Suprapubic skin (tissue), 4 donors: ENCODE results near the gene ZNF213. TPM values are rescaled to one million over a fixed set of nuclear protein-coding genes. Genes with fewer than 3 reads are reported as not detected.

ENCODE experiments used
- DNase-seq, 2 donors: peaks; one replicate each; pipeline ENCODE4 v3.0.0-alpha.2; 2019; ENCODE audit warnings: low spot score in 2 of 2
- H3K27ac ChIP-seq: fragments of 200-600 bp; sonication (generic); one replicate; pipeline ENCODE4 v1.5.1; 2019
- H3K27me3 ChIP-seq: fragments of 200-600 bp; sonication (generic); one replicate; pipeline ENCODE4 v1.5.1; 2019
- H3K36me3 ChIP-seq: fragments of 200-600 bp; sonication (generic); one replicate; pipeline ENCODE4 v1.5.1; 2019
- H3K4me1 ChIP-seq: fragments of 200-600 bp; sonication (generic); one replicate; pipeline ENCODE4 v1.5.1; 2019
- H3K4me3 ChIP-seq: fragments of 200-600 bp; sonication (generic); one replicate; pipeline ENCODE4 v1.5.1; 2019; ENCODE audit warnings: mild to moderate bottlenecking
- H3K9me3 ChIP-seq: fragments of 200-600 bp; sonication (generic); one replicate; pipeline ENCODE4 v1.5.1; 2019
- CTCF ChIP-seq, 2 donors: fragments of 200-600 bp in 1 of 2; fragments of 450-650 bp in 1 of 2; sonication (generic) in 1 of 2; IDR thresholded peaks; one replicate each; pipeline ENCODE4 v1.5.1; 2016 to 2019; ENCODE audit warnings: antibody characterized with exemption in 2 of 2, mild to moderate bottlenecking in 1 of 2, moderate library complexity in 1 of 2
- EP300 ChIP-seq: sonication (generic); formaldehyde crosslinking; IDR thresholded peaks from one replicate; pipeline ENCODE4 v1.6.1; 2017; ENCODE audit warnings: antibody characterized with exemption
- POLR2A ChIP-seq, 2 donors: fragments of 450-650 bp; IDR thresholded peaks; one replicate each; pipeline ENCODE4 v1.6.1; 2017; ENCODE audit warnings: antibody characterized with exemption in 2 of 2, mild to moderate bottlenecking in 2 of 2, moderate library complexity in 2 of 2
- POLR2AphosphoS5 ChIP-seq, 3 donors: sonication (generic); formaldehyde crosslinking; IDR thresholded peaks; one replicate each; pipeline ENCODE4 v1.6.1; 2017; ENCODE audit warnings: antibody characterized with exemption in 3 of 3
- WGBS: methylation state at CpG from one replicate; pipeline ENCODE4 v1.1.5; 2018; 5-methylcytosine and 5-hydroxymethylcytosine counted together
- total RNA-seq, 4 donors: library from RNA; depleted of rRNA; stranded (reverse); fragments of >200 nt; gene quantifications; one replicate each; pipeline ENCODE4 v1.1.0, GENCODE V29; 2016

Gene ZNF213
- total RNA-seq, 4 donors from 2014 or later = 14.0 to 18.0 (median 16.4) TPM

GRCh38 chr16:3094289-3095027 is 40.4 kb upstream of the ZNF213 start:
- Histone ChIP-seq H3K27me3 (peaks cover 21% of the 10 kb centered on the region), H3K27ac (no peak overlapping the region), H3K4me3 (no peak overlapping the region), H3K9me3 (no peaks in the 10 kb centered on the region), H3K4me1 (peaks cover 3% of the 10 kb centered on the region), H3K36me3 (no peaks in the 10 kb centered on the region)
- no peak for DNase-seq
- TF ChIP-seq POLR2A (IDR thresholded peaks at IDR 0.05) (no peak), CTCF (IDR thresholded peaks at IDR 0.05) (peak in 1 of 2 donors; percentile 36)
- 93% methylated on average over 22 of the region's 22 CpGs for WGBS

- Histone ChIP-seq H3K4me3 (no peak overlapping the region), H3K9me3 (no peaks in the 10 kb centered on the region), H3K27me3 (peaks cover 18% of the 10 kb centered on the region), H3K4me1 (peaks cover 14% of the 10 kb centered on the region), H3K27ac (no peak overlapping the region), H3K36me3 (no peaks in the 10 kb centered on the region)
- WGBS = 8% methylated on average over 4 of the region's 4 CpGs
- no peak for TF ChIP-seq CTCF (IDR thresholded peaks at IDR 0.05)
- TF ChIP-seq EP300 = no peak
- TF ChIP-seq POLR2A (IDR thresholded peaks at IDR 0.05) = no peak
- no peak for TF ChIP-seq POLR2AphosphoS5 (IDR thresholded peaks at IDR 0.05)
- DNase-seq = no peak
These were observed 39.0 kb upstream of the ZNF213 start for GRCh38 chr16:3095869-3096268.

GRCh38 chr16:3096362-3096761 is 38.5 kb upstream of the ZNF213 start:
- no peak for TF ChIP-seq EP300
- no peak for TF ChIP-seq POLR2A (IDR thresholded peaks at IDR 0.05)
- TF ChIP-seq POLR2AphosphoS5 (IDR thresholded peaks at IDR 0.05) = no peak
- no peak for TF ChIP-seq CTCF (IDR thresholded peaks at IDR 0.05)
- Histone ChIP-seq H3K27ac (no peak overlapping the region), H3K27me3 (peaks cover 14% of the 10 kb centered on the region), H3K4me1 (peaks cover 19% of the 10 kb centered on the region), H3K9me3 (no peaks in the 10 kb centered on the region), H3K4me3 (no peak overlapping the region), H3K36me3 (no peaks in the 10 kb centered on the region)
- DNase-seq = no peak
- 88% methylated on average over 4 of the region's 6 CpGs for WGBS

- Histone ChIP-seq H3K4me1 (peaks cover 20% of the 10 kb centered on the region), H3K36me3 (no peaks in the 10 kb centered on the region), H3K9me3 (no peaks in the 10 kb centered on the region), H3K27me3 (peaks cover 7% of the 10 kb centered on the region), H3K27ac (no peak overlapping the region), H3K4me3 (no peak overlapping the region)
- no peak for DNase-seq
- WGBS = 57% methylated on average over 8 of the region's 8 CpGs
- TF ChIP-seq CTCF (IDR thresholded peaks at IDR 0.05) (no peak), EP300 (no peak), POLR2A (IDR thresholded peaks at IDR 0.05) (no peak), POLR2AphosphoS5 (IDR thresholded peaks at IDR 0.05) (no peak)
These were observed 37.6 kb upstream of the ZNF213 start for GRCh38 chr16:3097266-3097665.

GRCh38 chr16:3098459-3099394 is 36.1 kb upstream of the ZNF213 start, which contains the start of gene ZSCAN10:
TSS of gene ZSCAN10 (minus strand) at chr16:3099294. CDS start at chr16:3092937, 6,357 bp downstream.
- TF ChIP-seq POLR2AphosphoS5 (IDR thresholded peaks at IDR 0.05) (no peak), CTCF (IDR thresholded peaks at IDR 0.05) (no peak), POLR2A (IDR thresholded peaks at IDR 0.05) (no peak), EP300 (no peak)
- no peaks in the 10 kb centered on the region for H3K9me3 ChIP-seq
- H3K4me1 ChIP-seq = peaks cover 20% of the 10 kb centered on the region
- peak within 1 kb of the TSS; percentile 21 for H3K4me3 ChIP-seq
- H3K27ac ChIP-seq = no peak within 1 kb of the TSS
- no peaks in the 10 kb centered on the region for H3K36me3 ChIP-seq
- WGBS = 72% methylated on average over 19 of the region's 21 CpGs
- H3K27me3 ChIP-seq = no peaks in the 10 kb centered on the region
- no peak for DNase-seq
